ENCODE results near the gene KSR1.

Gene KSR1

GRCh38 chr17:27549251-27549893 is 93.1 kb downstream of the KSR1 start:
- Histone ChIP-seq H3K9me3 (no peaks in the 10 kb centered on the region), H3K27ac (no peak overlapping the region), H3K27me3 (no peaks in the 10 kb centered on the region), H3K4me3 (ENCODE audit: low read depth in 1 of 2, low read length in 1 of 2) (no peak overlapping the region), H3K36me3 (peaks cover 8% of the 10 kb centered on the region), H3K4me1 (ENCODE audit: control insufficient read depth in 1 of 2, insufficient read depth in 1 of 2, low read depth in 1 of 2, low read length in 1 of 2) (peaks cover 10 to 16% of the 10 kb centered on the region in 2 experiments)
- TF ChIP-seq, protein P1, sequence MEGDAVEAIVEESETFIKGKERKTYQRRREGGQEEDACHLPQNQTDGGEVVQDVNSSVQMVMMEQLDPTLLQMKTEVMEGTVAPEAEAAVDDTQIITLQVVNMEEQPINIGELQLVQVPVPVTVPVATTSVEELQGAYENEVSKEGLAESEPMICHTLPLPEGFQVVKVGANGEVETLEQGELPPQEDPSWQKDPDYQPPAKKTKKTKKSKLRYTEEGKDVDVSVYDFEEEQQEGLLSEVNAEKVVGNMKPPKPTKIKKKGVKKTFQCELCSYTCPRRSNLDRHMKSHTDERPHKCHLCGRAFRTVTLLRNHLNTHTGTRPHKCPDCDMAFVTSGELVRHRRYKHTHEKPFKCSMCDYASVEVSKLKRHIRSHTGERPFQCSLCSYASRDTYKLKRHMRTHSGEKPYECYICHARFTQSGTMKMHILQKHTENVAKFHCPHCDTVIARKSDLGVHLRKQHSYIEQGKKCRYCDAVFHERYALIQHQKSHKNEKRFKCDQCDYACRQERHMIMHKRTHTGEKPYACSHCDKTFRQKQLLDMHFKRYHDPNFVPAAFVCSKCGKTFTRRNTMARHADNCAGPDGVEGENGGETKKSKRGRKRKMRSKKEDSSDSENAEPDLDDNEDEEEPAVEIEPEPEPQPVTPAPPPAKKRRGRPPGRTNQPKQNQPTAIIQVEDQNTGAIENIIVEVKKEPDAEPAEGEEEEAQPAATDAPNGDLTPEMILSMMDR (IDR thresholded peaks at IDR 0.05) = no peak

GRCh38 chr17:27550291-27550930 is 94.2 kb downstream of the KSR1 start:
- Histone ChIP-seq H3K27ac (no peak overlapping the region), H3K4me3 (ENCODE audit: low read depth in 1 of 2, low read length in 1 of 2) (no peak overlapping the region), H3K4me1 (ENCODE audit: control insufficient read depth in 1 of 2, insufficient read depth in 1 of 2, low read depth in 1 of 2, low read length in 1 of 2) (peaks cover 8 to 12% of the 10 kb centered on the region in 2 experiments), H3K27me3 (no peaks in the 10 kb centered on the region), H3K9me3 (no peaks in the 10 kb centered on the region), H3K36me3 (peaks cover 8% of the 10 kb centered on the region)
- TF ChIP-seq, protein P1 (IDR thresholded peaks at IDR 0.05) = no peak

DNA sequence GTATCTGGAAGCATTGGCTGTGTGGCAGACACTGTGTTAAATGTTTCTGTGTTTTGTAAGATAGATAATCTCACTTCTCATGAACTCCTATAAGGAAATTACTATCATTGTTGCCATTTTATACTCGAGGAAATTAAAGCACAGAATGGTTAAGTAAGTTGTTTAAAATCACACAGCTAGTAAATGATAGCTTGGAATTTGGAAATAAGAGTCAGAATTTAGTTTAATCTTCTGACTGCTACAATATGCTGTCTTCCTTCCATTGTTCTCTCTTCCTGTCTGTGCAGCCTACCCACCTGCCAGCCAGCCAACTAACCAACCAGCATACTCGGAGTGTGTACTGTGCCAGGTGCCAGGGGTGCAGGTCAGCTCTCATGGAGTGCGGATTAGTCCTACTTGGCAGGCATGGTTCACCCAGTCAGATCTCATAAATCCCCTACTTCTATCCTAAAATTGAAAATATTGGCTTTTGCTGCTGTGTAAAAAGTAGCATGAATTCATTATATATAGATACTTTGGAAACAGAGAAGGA is 94.8 kb downstream of the KSR1 start:
- Histone ChIP-seq H3K9me3 (no peaks in the 10 kb centered on the region), H3K27ac (no peak overlapping the region), H3K36me3 (peaks cover 8% of the 10 kb centered on the region), H3K27me3 (no peaks in the 10 kb centered on the region), H3K4me1 (ENCODE audit: control insufficient read depth in 1 of 2, insufficient read depth in 1 of 2, low read depth in 1 of 2, low read length in 1 of 2) (peaks cover 12 to 13% of the 10 kb centered on the region in 2 experiments), H3K4me3 (ENCODE audit: low read depth in 1 of 2, low read length in 1 of 2) (no peak overlapping the region)
- TF ChIP-seq, protein P1 (IDR thresholded peaks at IDR 0.05) = no peak

DNA sequence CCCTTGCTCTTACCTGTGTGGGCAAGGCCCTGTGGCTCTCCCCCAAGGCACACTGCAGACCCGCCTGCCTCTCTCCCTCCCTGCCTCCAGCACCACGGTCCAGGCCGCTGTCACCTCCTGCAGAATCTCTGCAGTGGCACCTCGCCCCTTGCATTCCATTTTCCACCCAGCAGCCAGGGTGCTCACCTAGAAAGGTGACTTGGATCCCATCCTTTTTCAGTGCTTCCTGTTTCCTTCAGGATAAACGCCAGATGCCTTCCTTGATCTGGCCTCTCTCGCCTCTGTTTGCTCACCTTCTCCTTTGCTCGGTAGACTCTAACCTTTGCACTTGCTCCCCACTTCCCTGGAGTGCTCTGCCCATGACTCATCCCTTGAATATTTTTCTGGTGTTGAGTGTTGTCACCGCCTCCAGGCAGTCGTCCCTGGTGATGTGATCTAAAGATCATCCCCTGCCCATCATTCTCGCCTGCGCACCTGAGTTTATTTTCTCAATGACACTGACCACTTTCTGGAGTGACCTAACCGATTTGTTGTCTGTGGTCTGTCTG is 95.5 kb downstream of the KSR1 start:
- H3K36me3 ChIP-seq = peaks cover 8% of the 10 kb centered on the region
- no peak overlapping the region for H3K27ac ChIP-seq
- no peaks in the 10 kb centered on the region for H3K27me3 ChIP-seq
- H3K4me3 ChIP-seq (ENCODE audit: low read depth in 1 of 2, low read length in 1 of 2) = no peak overlapping the region
- TF ChIP-seq, protein P1 (IDR thresholded peaks at IDR 0.05) = no peak
- H3K9me3 ChIP-seq = no peaks in the 10 kb centered on the region
- peaks cover 12 to 13% of the 10 kb centered on the region in 2 experiments for H3K4me1 ChIP-seq (ENCODE audit: control insufficient read depth in 1 of 2, insufficient read depth in 1 of 2, low read depth in 1 of 2, low read length in 1 of 2)

DNA sequence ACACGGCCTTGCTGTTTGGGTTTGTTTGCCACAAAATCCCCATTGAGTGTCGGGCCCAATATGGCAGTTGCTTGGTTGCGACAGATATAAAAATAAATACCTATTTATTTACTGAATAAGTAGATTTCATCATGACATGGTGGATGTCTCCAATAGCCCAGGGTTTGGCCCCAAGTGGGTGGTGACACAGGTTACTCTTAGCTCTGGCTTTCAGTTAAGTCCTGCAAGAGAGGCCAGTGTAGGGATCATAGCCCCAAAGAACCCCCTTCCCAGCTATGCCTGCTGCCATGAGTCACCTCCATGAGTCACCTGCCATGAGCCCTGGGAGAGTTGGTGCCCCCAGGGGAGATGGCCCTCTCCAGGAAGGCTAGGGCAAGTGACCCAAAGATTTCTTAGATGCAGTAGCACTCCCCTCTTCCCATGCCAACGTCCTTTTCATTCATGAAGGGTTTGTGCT is 96.1 kb downstream of the KSR1 start:
- H3K27me3 ChIP-seq = no peaks in the 10 kb centered on the region
- H3K36me3 ChIP-seq = peaks cover 8% of the 10 kb centered on the region
- TF ChIP-seq, protein P1 (IDR thresholded peaks at IDR 0.05) = no peak
- H3K4me1 ChIP-seq (ENCODE audit: control insufficient read depth in 1 of 2, insufficient read depth in 1 of 2, low read depth in 1 of 2, low read length in 1 of 2) = peaks cover 12 to 13% of the 10 kb centered on the region in 2 experiments
- H3K27ac ChIP-seq = no peak overlapping the region
- H3K9me3 ChIP-seq = no peaks in the 10 kb centered on the region
- H3K4me3 ChIP-seq (ENCODE audit: low read depth in 1 of 2, low read length in 1 of 2) = no peak overlapping the region
